ENCODE measurements around the gene CNKSR2. TPM values are rescaled to one million over a fixed set of nuclear protein-coding genes. Genes with fewer than 3 reads are reported as not detected.
"Not testable (repeated sequence)": the region's sequence is repeated elsewhere in the genome, so short reads cannot be mapped to it uniquely, and the experiment has no call there.

The CNKSR2 gene
- total RNA-seq, 1 experiment from 2014 or later = 0.07 TPM

- DNase-seq = no peak
Observed at GRCh38 chrX:21408788-21409187, 34.6 kb downstream of the CNKSR2 start.

GRCh38 chrX:21412029-21412428 lies 37.8 kb downstream of the CNKSR2 start:
- Histone ChIP-seq H3K36me3 (no peaks in the 10 kb centered on the region), H3K27me3 (no peaks in the 10 kb centered on the region), H3K4me3 (no peak overlapping the region), H3K9me3 (no peaks in the 10 kb centered on the region)
- no peak for DNase-seq

More at GRCh38 chrX:21408788-21409187, 34.6 kb downstream of the CNKSR2 start:
- Histone ChIP-seq H3K9me3 (no peaks in the 10 kb centered on the region), H3K27me3 (no peaks in the 10 kb centered on the region), H3K36me3 (no peaks in the 10 kb centered on the region), H3K4me3 (no peak overlapping the region)

GRCh38 chrX:21412883-21413282 lies 38.7 kb downstream of the CNKSR2 start:
- no peak for DNase-seq
- Histone ChIP-seq H3K27me3 (no peaks in the 10 kb centered on the region), H3K9me3 (no peaks in the 10 kb centered on the region), H3K4me3 (no peak overlapping the region), H3K36me3 (no peaks in the 10 kb centered on the region)

- no peaks in the 10 kb centered on the region for H3K36me3 ChIP-seq
- H3K4me3 ChIP-seq = no peak overlapping the region
- no peaks in the 10 kb centered on the region for H3K27me3 ChIP-seq
- no peaks in the 10 kb centered on the region for H3K9me3 ChIP-seq
- no peak for DNase-seq
Observed at GRCh38 chrX:21427086-21427485, 52.9 kb downstream of the CNKSR2 start.

- Histone ChIP-seq H3K9me3 (no peaks in the 10 kb centered on the region), H3K27me3 (no peaks in the 10 kb centered on the region), H3K4me3 (no peak overlapping the region), H3K36me3 (no peaks in the 10 kb centered on the region)
- DNase-seq = no peak
Observed at GRCh38 chrX:21437036-21437435, 62.8 kb downstream of the CNKSR2 start.

- H3K4me3 ChIP-seq = no peak overlapping the region
- no peaks in the 10 kb centered on the region for H3K27me3 ChIP-seq
- H3K36me3 ChIP-seq = no peaks in the 10 kb centered on the region
- no peak for DNase-seq
- no peaks in the 10 kb centered on the region for H3K9me3 ChIP-seq
Observed at GRCh38 chrX:21438792-21439191, 64.6 kb downstream of the CNKSR2 start.

GRCh38 chrX:21440911-21441310 lies 66.7 kb downstream of the CNKSR2 start:
- Histone ChIP-seq H3K36me3 (no peaks in the 10 kb centered on the region), H3K4me3 (no peak overlapping the region), H3K9me3 (no peaks in the 10 kb centered on the region), H3K27me3 (no peaks in the 10 kb centered on the region)
- no peak for DNase-seq

- Histone ChIP-seq H3K9me3 (no peaks in the 10 kb centered on the region), H3K36me3 (no peaks in the 10 kb centered on the region), H3K4me3 (no peak overlapping the region), H3K27me3 (no peaks in the 10 kb centered on the region)
- no peak for DNase-seq
Observed at GRCh38 chrX:21457718-21458117, 83.5 kb downstream of the CNKSR2 start.

GRCh38 chrX:21469071-21469470 lies 94.9 kb downstream of the CNKSR2 start:
- no peak for DNase-seq
- H3K27me3 ChIP-seq = no peaks in the 10 kb centered on the region
- no peaks in the 10 kb centered on the region for H3K36me3 ChIP-seq
- H3K9me3 ChIP-seq = no peaks in the 10 kb centered on the region
- H3K4me3 ChIP-seq = no peak overlapping the region

- DNase-seq = no peak
- Histone ChIP-seq H3K9me3 (no peaks in the 10 kb centered on the region), H3K27me3 (no peaks in the 10 kb centered on the region), H3K4me3 (no peak overlapping the region), H3K36me3 (no peaks in the 10 kb centered on the region)
Observed at GRCh38 chrX:21476909-21477308, 102.7 kb downstream of the CNKSR2 start.

GRCh38 chrX:21479695-21480270 lies 105.6 kb downstream of the CNKSR2 start:
- H3K36me3 ChIP-seq = no peaks in the 10 kb centered on the region
- DNase-seq = no peak
- no peak overlapping the region for H3K4me3 ChIP-seq

GRCh38 chrX:21481761-21482160 lies 107.5 kb downstream of the CNKSR2 start:
- H3K9me3 ChIP-seq = no peaks in the 10 kb centered on the region
- no peak overlapping the region for H3K4me3 ChIP-seq
- DNase-seq = no peak

More at GRCh38 chrX:21479695-21480270, 105.6 kb downstream of the CNKSR2 start:
- no peaks in the 10 kb centered on the region for H3K9me3 ChIP-seq
- H3K27me3 ChIP-seq = no peaks in the 10 kb centered on the region

GRCh38 chrX:21484051-21484450 lies 109.8 kb downstream of the CNKSR2 start:
- not testable (repeated sequence) for DNase-seq, H3K9me3 ChIP-seq, H3K4me3 ChIP-seq, H3K36me3 ChIP-seq, H3K27me3 ChIP-seq

More at GRCh38 chrX:21481761-21482160, 107.5 kb downstream of the CNKSR2 start:
- no peaks in the 10 kb centered on the region for H3K36me3 ChIP-seq
- H3K27me3 ChIP-seq = no peaks in the 10 kb centered on the region

- Histone ChIP-seq H3K27me3 (no peaks in the 10 kb centered on the region), H3K9me3 (no peaks in the 10 kb centered on the region), H3K4me3 (no peak overlapping the region), H3K36me3 (no peaks in the 10 kb centered on the region)
- no peak for DNase-seq
Observed at GRCh38 chrX:21487832-21488231, 113.6 kb downstream of the CNKSR2 start.

GRCh38 chrX:21490341-21490740 lies 116.1 kb downstream of the CNKSR2 start:
- no peaks in the 10 kb centered on the region for H3K27me3 ChIP-seq
- no peaks in the 10 kb centered on the region for H3K9me3 ChIP-seq
- H3K4me3 ChIP-seq = no peak overlapping the region
- DNase-seq = no peak
- no peaks in the 10 kb centered on the region for H3K36me3 ChIP-seq

GRCh38 chrX:21493226-21493830 lies 119.1 kb downstream of the CNKSR2 start:
- Histone ChIP-seq H3K9me3 (no peaks in the 10 kb centered on the region), H3K4me3 (no peak overlapping the region), H3K27me3 (no peaks in the 10 kb centered on the region), H3K36me3 (no peaks in the 10 kb centered on the region)
- peak; percentile 5 for DNase-seq

GRCh38 chrX:21503593-21503992 lies 129.4 kb downstream of the CNKSR2 start:
- H3K27me3 ChIP-seq = no peaks in the 10 kb centered on the region
- no peaks in the 10 kb centered on the region for H3K9me3 ChIP-seq
- H3K4me3 ChIP-seq = no peak overlapping the region

GRCh38 chrX:21509912-21510311 lies 135.7 kb downstream of the CNKSR2 start:
- no peaks in the 10 kb centered on the region for H3K27me3 ChIP-seq
- no peak for DNase-seq
- H3K9me3 ChIP-seq = no peaks in the 10 kb centered on the region
- H3K4me3 ChIP-seq = no peak overlapping the region
- no peaks in the 10 kb centered on the region for H3K36me3 ChIP-seq

More at GRCh38 chrX:21503593-21503992, 129.4 kb downstream of the CNKSR2 start:
- no peak for DNase-seq
- H3K36me3 ChIP-seq = no peaks in the 10 kb centered on the region

Data from MG63 (cell line).